ENCODE data around the gene MRTO4.
"Not testable (repeated sequence)": the region's sequence is repeated elsewhere in the genome, so short reads cannot be mapped to it uniquely, and the experiment has no call there.

The MRTO4 gene

GRCh38 chr1:19251305-19252196, at the start of gene MRTO4, which contains the start of gene EMC1:
Gene MRTO4 (plus strand): TSS chr1:19251805. CDS start chr1:19251836, 31 bp downstream.
Gene EMC1 (minus strand): TSS chr1:19251524. CDS start chr1:19251509, 15 bp downstream.
- ATAC-seq, result peak; percentile 88 to 91

GRCh38 chr1:19202396-19202795, 49.2 kb upstream of the MRTO4 start:
- ATAC-seq, result no peak

- no peak for ATAC-seq
Observed at GRCh38 chr1:19203440-19203839, 48.2 kb upstream of the MRTO4 start.

- no peak for ATAC-seq
Observed at GRCh38 chr1:19204446-19205266, 46.9 kb upstream of the MRTO4 start.

DNA sequence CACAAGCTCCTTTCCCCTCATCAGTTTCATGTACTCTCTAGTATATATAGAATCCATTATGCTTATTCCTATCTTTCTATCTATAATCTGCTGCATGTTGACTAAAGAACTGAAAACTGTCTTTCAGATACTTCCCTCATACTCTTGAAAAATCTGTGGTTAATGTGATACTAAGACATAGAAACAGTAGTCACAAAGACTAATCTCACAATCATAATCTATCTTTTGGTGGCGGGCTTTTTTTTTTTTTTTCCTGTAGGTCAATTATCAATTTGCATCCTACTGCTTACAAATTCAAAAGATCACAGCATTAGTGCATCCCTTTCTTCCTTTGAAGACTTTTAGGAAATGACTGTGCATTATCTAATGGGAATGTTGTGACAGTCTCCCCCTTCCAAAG, 46.2 kb upstream of the MRTO4 start:
- peak in 1 of 2 donors; percentile 8 for ATAC-seq

GRCh38 chr1:19205845-19206244, 45.8 kb upstream of the MRTO4 start:
- no peak for ATAC-seq

DNA sequence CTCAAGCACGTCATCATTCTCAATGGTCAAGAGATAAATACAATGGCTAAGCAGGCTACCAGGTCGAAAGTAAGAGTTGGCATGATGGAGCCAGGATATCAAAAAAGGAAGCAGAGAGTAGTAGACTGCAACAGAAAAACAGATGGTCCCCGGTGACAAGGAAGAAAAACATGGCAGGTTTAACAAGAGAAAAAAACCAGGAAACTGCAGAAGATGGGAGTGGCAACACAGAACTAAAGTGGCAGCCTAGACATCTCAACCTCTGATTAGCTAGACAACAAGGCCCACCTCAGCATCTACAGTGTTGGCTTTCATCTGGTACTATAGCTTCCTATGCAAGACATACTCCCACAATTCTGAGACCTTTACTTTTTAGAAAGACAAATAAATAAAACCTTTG, 44.7 kb upstream of the MRTO4 start:
- no peak for ATAC-seq

GRCh38 chr1:19208710-19209438, 42.7 kb upstream of the MRTO4 start:
- no peak for ATAC-seq

DNA sequence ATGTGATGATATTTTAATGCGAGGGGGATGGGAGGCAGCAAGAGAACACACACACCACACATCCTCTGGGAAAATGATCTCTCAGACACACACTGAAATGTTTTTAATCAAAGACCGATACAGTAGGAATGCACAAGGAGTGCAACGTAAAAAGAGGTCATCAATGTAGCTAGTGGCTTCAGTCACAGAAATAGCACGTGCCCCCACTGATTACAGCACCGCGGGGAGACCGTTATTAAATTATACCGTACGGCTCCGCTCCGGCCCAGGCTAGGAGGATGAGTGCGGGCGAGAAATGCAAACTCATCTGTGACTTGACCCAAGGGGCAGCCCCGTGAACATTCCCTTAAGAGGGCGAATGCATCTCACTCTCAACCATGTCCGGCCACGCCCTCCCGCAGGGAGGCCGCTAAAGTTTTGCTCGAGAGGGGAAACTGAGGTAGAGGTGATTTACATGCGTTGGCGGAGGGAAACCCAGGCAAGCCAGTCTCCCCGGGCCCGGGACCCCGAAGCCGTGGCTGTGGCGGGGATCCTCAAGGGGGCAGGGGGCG, 42.1 kb upstream of the MRTO4 start:
- ATAC-seq, result peak; percentile 59 to 62

- ATAC-seq, result peak; percentile 86 to 88
Observed at GRCh38 chr1:19209990-19210771, 41.4 kb upstream of the MRTO4 start, which contains the start of gene UBR4. Gene UBR4 (minus strand): TSS chr1:19210266. CDS start chr1:19210248, 18 bp downstream.

DNA sequence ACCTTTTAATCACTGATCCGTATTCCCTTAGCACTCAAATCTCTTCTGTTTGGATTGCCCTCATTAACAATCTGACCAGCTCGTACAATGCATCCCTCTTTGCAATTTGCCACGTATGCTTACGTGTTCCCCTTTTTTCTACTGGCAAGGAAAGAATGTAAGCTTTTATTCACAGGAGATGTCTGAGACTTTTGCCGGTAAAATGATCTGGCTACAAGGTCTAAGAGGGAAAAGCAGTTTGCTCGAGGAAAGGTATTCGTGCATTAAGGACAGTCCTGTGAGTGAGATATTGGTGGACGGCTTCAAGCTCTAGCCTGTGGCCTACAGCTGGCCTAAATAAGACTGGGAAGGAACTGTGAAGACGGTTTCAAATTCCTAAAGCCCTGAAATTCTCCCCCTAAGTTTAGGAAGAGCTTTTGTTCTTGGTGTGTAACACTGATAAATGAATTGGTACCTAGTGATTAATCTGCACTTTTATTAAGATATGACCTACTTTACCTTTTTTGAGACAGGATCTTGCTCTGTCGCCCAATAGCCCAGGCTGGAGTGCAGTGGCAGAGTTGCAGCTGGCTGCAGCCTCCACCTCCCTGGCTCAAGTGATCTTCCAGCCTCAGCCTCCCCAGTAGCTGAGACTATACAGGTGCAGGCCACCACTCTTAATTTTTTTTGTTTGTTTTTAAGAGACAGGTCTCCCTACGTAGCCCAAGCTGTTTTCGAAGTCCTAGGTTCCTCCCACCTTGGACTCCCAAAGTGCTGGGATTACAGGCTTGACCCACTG, 40.6 kb upstream of the MRTO4 start:
- no peak for ATAC-seq

DNA sequence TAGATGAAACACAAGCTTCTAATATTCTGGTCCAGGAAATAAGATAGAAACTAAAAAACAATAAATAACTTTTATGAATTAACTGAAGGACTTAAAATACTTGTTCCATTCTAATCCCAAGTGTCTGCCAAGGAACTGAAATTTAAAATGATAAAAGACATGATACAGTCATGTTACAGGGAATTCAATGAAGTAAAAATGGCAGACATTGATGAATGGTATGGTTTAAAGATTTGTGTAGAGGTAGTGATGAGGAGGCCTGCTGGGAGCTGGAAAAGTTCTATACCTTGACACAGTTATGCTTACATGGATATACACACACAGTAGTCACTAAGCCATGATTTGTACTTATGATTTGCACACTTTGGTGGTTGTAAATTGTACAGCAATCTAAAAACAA, 39.4 kb upstream of the MRTO4 start:
- ATAC-seq, result no peak

DNA sequence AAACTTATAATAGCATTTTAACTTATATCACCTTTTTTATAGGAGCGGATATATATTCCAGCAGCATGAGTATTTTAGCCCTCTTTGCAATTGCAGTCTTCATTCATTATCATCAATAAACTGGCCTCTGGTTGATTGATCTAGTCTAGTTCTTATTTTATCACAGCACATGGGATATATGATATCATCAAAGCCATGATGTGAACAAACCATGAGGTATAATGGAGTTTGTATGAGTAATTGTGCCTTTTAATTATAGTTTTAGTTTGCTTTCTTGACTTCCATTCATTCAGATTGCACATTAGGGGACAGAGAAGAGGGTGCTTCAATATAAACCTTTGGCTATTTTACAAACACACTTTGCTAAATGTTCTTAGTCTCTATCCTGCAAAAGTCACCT, 38.0 kb upstream of the MRTO4 start:
- ATAC-seq, result no peak

DNA sequence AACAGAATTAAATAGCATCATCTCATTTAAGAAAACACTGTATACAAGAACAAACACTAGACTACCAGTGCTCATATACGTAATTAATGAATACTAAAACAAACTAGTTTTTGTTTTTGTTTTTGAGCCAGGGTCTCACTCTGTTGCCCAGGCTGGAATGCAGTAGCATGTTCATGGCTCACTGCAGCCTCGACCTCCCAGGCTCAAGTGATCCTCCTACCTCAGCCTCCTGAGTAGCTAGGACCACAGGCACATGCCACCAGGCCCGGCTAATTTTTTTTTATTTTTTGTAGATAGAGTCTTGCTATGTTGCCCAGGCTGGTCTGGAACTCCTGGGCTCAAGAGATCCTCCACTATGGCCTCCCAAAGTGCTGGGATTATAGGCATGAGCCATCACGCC, 35.0 kb upstream of the MRTO4 start:
- ATAC-seq, result not testable (repeated sequence)

- no peak for ATAC-seq
Observed at GRCh38 chr1:19219451-19219850, 32.2 kb upstream of the MRTO4 start.

GRCh38 chr1:19220080-19220846, 31.3 kb upstream of the MRTO4 start:
- no peak for ATAC-seq

DNA sequence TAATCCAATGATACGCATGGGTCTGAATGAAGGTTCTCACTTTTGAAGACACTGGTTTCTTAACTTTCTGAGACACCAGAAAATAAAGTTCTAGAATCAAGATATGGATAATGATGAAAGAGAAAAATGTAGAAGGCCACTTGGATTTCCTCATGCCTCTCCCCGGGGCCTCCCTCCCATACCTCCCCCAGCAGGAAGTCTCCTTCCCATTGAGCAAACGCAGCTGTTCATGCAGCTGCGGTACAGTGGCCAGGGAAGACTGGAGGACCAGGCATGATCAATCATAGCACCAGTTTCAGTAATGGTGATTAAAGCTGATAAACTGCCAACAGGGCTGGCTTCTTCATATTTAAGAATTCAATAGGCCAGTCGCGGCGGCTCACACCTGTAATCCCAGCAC, 30.6 kb upstream of the MRTO4 start:
- no peak for ATAC-seq

DNA sequence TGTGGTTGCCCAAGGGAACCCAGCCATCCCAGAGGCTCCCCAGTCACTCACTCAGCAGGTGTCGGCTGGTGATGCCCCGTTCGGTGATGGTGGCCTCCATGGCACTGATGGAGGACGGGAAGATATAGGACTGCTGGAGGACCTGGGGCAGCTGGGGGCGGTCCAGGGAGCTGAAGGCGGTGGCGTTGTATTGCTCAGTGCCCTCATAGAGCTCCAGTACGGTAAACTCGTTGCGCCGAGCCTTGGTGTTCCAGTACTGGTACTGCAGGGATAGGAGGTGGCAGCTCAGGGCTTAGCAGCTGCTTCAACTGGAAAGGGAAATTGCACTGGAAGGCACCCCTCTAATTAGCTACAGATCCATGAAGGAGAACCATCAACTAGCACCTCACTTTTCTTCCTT, 29.0 kb upstream of the MRTO4 start:
- ATAC-seq, result no peak

GRCh38 chr1:19222979-19223824, 28.4 kb upstream of the MRTO4 start:
- no peak for ATAC-seq

Measured in activated CD4-positive, CD25-positive, alpha-beta regulatory T cell treated with anti-CD3 and anti-CD28 coated beads, Interleukin-2, amount 50 U/mL, for 24 hours (primary cell).